Pons (tissue), 1 donor: Measurements from ENCODE around the gene OBSCN.
"Not testable (repeated sequence)": the region's sequence is repeated elsewhere in the genome, so short reads cannot be mapped to it uniquely, and the experiment has no call there.

Experiments
- DNase-seq: peaks from one replicate; pipeline ENCODE4 v3.0.0-alpha.2; 2016; ENCODE audit warnings: low spot score

OBSCN gene

DNA sequence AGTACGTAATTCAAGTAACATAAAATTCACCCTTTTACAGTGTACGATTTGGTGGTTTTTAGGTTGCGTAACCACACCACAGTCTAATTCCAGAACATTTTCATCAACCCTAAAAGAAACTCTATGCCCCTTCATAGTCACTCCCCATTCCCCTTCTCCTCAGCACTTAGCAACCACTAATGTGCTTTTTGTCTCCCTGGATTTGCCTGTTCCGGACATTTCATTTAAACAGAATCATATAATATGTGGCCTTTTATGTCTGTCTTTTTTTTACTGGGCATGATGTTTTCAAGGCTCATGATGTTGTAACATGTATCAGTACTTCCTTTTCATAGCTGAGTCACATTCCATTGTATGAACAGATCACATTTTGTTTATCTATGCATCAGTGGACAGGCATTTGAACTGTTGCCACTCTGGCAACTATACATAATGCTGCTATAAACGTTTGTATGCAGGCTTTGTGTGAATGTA is 20.8 kb downstream of the OBSCN start:
- DNase-seq = no peak

DNA sequence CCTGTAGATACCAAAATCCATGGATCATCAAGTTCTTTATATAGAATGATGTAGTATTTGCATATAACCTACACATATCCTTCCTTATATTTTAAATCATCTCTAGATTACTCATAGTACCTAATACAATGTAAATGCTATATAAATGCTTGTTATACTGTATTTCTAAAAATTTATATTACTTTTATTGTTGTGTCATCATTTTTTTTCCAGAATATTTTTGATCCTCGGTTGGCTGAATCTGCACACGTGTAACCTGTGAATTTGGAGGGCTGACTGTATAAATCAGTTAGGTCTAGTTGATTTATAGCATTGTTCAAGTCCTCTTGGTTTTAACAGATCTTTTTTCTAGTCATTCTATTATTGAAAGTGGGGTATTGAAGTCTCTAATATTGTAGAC is 23.3 kb downstream of the OBSCN start:
- DNase-seq = no peak

- DNase-seq = no peak
These were observed 25.3 kb downstream of the OBSCN start for GRCh38 chr1:228233136-228233535.

- DNase-seq = no peak
These were observed 27.1 kb downstream of the OBSCN start for GRCh38 chr1:228234921-228235320.

- DNase-seq = no peak
These were observed 28.9 kb downstream of the OBSCN start for GRCh38 chr1:228236744-228237143.

GRCh38 chr1:228238007-228238406 is 30.2 kb downstream of the OBSCN start:
- DNase-seq = no peak

- no peak for DNase-seq
These were observed 30.6 kb downstream of the OBSCN start for GRCh38 chr1:228238461-228238860.

DNA sequence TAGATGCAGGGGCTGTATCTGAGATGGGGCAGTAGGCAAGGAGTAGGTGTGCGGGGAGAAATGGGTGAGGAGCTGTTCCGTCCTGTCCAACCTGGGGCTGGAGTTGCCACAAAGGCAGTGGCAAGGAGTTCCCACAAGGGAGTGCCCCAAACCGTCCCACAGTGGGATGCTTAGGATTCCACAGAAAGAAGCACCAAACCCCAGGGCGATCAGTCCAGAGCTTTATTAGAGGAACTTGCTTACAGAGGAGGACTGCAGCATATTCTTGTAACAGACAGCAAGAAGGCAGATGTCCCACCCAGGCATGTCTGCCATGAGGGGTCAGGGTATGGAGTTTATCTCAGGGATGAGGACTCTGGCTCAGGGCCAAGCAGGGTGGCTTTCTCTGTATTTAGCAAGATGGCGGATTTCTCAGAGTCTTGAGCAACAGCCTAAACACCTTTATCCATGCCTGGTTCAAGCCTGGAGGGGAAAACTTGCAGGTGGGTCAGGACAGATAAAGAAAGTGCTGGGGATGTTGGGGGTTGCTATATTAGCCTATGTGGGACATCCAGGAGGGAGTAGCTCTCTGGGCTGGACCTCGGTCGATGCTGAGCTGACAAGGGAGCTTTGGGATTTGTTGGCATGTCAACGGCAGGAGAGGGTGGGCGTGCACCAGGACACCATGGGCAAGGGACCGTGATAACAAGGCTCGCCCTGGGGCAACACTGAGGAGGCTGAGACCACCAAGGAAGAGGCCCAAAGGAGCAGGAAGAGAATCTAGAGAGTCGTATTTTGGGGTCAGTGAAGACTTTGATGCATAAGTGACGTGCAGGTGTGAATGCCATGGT is 32.8 kb downstream of the OBSCN start:
- no peak for DNase-seq

- no peak for DNase-seq
These were observed 33.4 kb downstream of the OBSCN start for GRCh38 chr1:228241259-228241658.

- no peak for DNase-seq
These were observed 34.6 kb downstream of the OBSCN start for GRCh38 chr1:228242409-228242808.

DNA sequence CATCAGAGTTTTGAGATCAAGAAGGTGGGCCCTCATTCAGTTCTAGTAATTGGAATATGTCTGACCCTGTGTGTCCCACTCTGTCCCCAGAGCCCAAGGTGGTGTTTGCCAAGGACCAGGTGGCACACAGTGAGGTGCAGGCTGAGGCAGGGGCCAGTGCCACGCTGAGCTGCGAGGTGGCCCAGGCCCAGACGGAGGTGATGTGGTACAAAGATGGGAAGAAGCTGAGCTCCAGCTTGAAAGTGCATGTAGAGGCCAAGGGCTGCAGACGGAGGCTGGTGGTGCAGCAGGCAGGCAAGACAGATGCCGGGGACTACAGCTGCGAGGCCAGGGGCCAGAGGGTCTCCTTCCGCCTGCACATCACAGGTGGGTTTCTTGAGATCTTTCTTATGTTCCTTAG is 35.2 kb downstream of the OBSCN start:
- no peak for DNase-seq

- DNase-seq = not testable (repeated sequence)
These were observed 36.1 kb downstream of the OBSCN start for GRCh38 chr1:228243989-228244388.

- no peak for DNase-seq
These were observed 37.3 kb downstream of the OBSCN start for GRCh38 chr1:228245111-228245510.

DNA sequence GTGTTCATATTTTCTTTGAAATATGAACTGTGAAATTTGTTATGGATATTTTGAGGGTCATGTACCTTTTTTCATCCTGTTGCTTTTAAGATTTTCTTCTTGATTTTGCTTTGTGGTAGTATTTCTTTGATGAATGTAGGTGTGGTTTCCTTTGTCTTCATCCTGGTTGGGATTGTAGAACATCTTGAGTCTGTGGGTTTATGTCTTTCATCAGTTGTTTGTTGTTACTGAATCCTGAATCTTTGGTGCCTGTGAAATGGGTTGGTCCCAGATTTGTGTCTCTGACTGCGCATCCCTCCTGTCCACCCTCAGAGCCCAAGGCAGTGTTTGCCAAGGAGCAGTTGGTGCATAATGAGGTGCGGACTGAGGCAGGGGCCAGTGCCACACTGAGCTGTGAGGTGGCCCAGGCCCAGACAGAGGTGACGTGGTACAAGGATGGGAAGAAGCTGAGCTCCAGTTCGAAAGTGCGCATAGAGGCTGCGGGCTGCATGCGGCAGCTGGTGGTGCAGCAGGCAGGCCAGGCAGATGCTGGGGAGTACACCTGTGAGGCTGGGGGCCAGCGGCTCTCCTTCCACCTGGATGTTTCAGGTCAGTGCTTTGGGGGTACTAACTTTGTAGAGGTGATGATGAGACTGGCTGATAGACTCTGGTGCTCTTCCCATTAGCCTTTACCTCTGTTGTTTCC is 38.5 kb downstream of the OBSCN start:
- no peak for DNase-seq

DNA sequence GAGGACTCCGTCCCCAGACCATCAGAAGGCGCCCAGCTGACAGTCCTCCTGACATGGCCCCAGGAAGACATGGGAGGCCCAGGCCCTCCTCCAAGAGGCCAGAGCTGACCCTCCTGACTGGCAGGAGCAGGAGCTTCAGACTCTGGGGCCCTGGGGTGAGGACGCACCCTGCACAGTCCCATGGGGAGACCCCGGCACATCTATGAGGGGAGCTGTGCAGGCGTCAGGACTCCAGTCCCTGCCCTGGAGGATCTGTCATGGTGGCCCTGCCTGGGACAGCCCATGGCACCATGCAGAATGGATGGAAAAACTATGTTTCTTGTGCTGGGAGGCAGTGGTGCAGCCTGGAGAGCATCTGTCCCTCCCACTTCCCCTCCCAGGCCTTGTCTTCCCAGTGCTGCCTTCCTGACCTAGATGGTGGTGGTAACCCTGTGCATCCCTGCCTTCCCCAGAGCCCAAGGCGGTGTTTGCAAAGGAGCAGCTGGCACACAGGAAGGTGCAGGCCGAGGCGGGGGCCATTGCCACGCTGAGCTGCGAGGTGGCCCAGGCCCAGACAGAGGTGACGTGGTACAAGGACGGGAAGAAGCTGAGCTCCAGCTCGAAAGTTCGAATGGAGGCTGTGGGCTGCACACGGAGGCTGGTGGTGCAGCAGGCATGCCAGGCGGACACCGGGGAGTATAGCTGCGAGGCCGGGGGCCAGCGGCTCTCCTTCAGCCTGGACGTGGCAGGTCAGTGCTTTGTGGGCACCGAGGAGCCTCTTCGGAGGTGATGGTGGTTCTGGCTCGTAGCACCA is 41.9 kb downstream of the OBSCN start:
- DNase-seq = no peak

GRCh38 chr1:228252476-228252875 is 44.6 kb downstream of the OBSCN start:
- not testable (repeated sequence) for DNase-seq

DNA sequence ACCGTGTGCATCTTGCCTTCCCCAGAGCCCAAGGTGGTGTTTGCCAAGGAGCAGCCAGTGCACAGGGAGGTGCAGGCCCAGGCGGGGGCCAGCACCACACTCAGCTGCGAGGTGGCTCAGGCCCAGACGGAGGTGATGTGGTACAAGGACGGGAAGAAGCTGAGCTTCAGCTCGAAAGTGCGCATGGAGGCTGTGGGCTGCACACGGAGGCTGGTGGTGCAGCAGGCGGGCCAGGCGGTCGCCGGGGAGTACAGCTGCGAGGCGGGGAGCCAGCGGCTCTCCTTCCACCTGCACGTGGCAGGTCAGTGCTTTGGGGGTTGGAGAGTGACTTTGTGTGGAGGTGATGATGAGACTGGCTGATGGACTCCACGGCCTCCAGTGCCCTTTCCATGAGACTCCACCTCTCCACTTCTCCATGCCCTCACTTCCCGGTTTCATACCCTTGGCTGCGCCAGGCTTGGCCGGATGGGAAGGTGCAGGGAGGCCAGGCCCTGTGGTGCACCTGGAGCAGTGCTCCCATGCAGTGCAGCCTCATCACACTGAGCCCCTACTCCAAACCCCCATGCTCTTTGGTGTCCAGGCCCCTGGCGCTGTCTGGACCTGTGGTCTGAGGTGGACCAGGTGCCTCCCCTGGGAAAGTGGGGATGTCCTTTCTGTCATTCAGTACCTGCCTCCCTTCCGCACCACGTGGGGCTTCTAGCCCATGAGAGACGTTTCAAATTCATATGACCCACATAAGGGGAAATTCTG is 49.0 kb downstream of the OBSCN start:
- no peak for DNase-seq

- no peak for DNase-seq
These were observed 50.6 kb downstream of the OBSCN start for GRCh38 chr1:228258486-228258885.

DNA sequence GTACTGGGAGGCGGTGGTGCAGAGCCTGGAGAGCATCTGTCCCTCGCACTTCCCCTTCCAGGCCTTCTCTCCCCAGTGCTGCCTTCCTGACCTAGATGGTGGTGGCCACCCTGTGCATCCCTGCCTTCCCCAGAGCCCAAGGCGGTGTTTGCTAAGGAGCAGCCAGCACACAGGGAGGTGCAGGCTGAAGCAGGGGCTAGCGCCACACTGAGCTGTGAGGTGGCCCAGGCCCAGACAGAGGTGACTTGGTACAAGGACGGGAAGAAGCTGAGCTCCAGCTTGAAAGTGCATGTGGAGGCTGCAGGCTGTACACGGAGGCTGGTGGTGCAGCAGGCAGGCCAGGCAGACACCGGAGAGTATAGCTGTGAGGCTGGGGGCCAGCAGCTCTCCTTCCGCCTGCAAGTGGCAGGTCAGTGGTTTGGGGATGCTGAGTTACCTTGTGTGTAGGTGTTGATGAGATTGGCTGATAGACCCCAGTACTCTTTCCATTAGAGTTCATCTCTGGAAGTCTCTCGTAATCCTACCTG is 51.6 kb downstream of the OBSCN start:
- no peak for DNase-seq

GRCh38 chr1:228259951-228260350 is 52.1 kb downstream of the OBSCN start:
- no peak for DNase-seq

DNA sequence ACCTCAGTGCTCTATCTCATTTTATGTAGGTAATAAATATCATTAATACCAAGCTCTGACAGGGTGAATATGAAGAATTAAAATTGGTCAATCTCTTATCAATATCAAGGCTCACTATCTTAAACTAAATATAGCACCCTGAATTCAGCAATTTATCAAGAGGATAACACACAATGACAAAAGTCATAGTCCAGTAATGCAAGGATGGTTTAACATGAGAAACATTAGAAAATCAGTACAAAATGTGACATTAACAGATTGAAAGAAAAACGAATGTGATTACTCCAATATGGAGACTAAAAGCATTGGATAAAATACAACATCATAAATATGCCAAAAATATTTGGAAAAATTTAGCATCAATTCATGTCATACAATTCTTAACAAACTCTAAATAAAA is 53.9 kb downstream of the OBSCN start:
- no peak for DNase-seq

DNA sequence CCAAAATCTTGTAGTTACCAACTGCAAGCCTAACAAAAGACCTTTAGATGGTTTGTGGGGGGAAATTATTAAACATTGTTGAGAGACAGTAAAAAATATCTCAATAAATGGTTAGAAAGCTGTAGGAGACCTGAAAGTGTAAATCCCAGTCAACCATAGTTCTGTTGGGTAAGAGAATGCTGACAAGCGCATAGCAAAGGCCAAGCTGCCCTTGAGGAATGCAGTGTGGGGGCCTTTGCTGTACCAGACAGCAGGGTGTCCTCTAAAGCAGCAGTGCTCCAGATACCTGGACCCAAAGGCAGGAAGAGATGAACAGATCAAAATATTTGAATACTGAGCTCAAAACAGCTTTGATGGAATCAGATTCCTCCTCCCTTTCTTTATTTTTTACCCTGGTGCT is 54.6 kb downstream of the OBSCN start:
- no peak for DNase-seq
